Smooth muscle cell (in vitro differentiated cells): Measurements from ENCODE around the gene PSD. TPM values are rescaled to one million over a fixed set of nuclear protein-coding genes. Genes with fewer than 3 reads are reported as not detected.
"Not testable (repeated sequence)": the region's sequence is repeated elsewhere in the genome, so short reads cannot be mapped to it uniquely, and the experiment has no call there.

Source experiments
- DNase-seq: peaks from one replicate; lab custom pipeline; 2025; ENCODE audit not compliant: unreplicated experiment; lab: John Stamatoyannopoulos, UW
- H2AFZ ChIP-seq: fragments of 200-600 bp; sonication (generic); 2 replicates; pipeline ENCODE4 v1.6.0; 2016; ENCODE audit warnings: antibody characterized with exemption, low read depth, mild to moderate bottlenecking
- H3F3A ChIP-seq: fragments of 200-600 bp; sonication (generic); 2 replicates; pipeline ENCODE4 v1.6.0; 2017; ENCODE audit warnings: antibody characterized with exemption, low read depth
- H3K27ac ChIP-seq: fragments of 200-600 bp; sonication (generic); 2 replicates; pipeline ENCODE4 v1.5.1; 2016; ENCODE audit warnings: low read depth, mild to moderate bottlenecking
- H3K27me3 ChIP-seq: fragments of 200-600 bp; sonication (generic); 2 replicates; pipeline ENCODE4 v1.6.1; 2016; ENCODE audit warnings: low read depth, mild to moderate bottlenecking
- H3K36me3 ChIP-seq: fragments of 200-600 bp; sonication (generic); 2 replicates; pipeline ENCODE4 v1.5.1; 2016; ENCODE audit warnings: low read depth
- H3K4me1 ChIP-seq: fragments of 200-600 bp; sonication (generic); 2 replicates; pipeline ENCODE4 v1.5.1; 2016; ENCODE audit warnings: low read depth
- H3K4me2 ChIP-seq: fragments of 200-600 bp; sonication (generic); 2 replicates; pipeline ENCODE4 v1.6.0; 2016; ENCODE audit warnings: mild to moderate bottlenecking
- H3K4me3 ChIP-seq: fragments of 200-600 bp; sonication (generic); 2 replicates; pipeline ENCODE4 v1.5.1; 2016; ENCODE audit warnings: mild to moderate bottlenecking
- H3K79me2 ChIP-seq: fragments of 200-600 bp; sonication (generic); 2 replicates; pipeline ENCODE4 v1.6.0; 2016; ENCODE audit warnings: low read depth, mild to moderate bottlenecking
- H3K9ac ChIP-seq: fragments of 200-600 bp; sonication (generic); 2 replicates; pipeline ENCODE4 v1.6.0; 2016; ENCODE audit warnings: low read depth
- H3K9me3 ChIP-seq: fragments of 200-600 bp; sonication (generic); replicated peaks from 2 replicates; pipeline ENCODE4 v1.5.1; 2016; ENCODE audit warnings: low read depth
- H4K20me1 ChIP-seq: fragments of 200-600 bp; sonication (generic); 2 replicates; pipeline ENCODE4 v1.6.0; 2016; ENCODE audit warnings: low read depth
- WGBS: methylation state at CpG from one replicate; pipeline ENCODE4 v1.1.7; 2016; ENCODE audit warnings: low lambda C conversion rate; 5-methylcytosine and 5-hydroxymethylcytosine counted together
- polyA plus RNA-seq: library from polyadenylated mRNA; unstranded; fragments of >200 nt; fragmentation: Nextera tagmentation; extraction: Ambion mirVana; gene quantifications from 2 replicates; pipeline ENCODE4 v1.2.1, GENCODE V29; 2016
- total RNA-seq: library from RNA; depleted of rRNA; stranded (reverse); fragments of >200 nt; gene quantifications from 2 replicates; pipeline ENCODE4 v1.2.3, GENCODE V29; 2014
- TF ChIP-seq, protein P1 (sequence below): fragments of 200-600 bp; sonication (generic); IDR thresholded peaks from 2 replicates; pipeline ENCODE4 v1.5.1; 2017; ENCODE audit warnings: borderline replicate concordance, mild to moderate bottlenecking, antibody characterized with exemption; ENCODE audit not compliant: insufficient read depth, poor library complexity, severe bottlenecking

The PSD gene
- total and polyA plus RNA-seq, 2 experiments from 2014 or later: 4.1 to 31.6 TPM

DNA sequence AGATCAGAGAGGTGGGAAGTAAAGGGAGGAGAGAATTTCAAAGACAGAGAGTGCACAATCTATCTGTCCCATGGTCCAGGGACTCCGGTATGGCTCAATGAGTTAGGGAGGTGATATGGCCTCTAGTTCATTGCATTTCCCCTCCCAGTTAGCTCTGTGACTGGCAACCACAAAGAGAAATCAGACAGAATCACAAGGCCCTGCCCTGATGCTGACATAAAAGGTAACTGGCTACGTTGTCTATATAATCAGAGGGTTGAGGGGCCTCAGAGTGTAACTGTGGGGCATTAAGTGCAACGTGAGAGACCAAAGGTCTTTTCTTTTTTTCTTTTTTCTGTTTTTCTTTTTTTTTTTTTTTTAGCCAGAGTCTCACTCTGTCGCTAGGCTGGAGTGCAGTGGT lies 40.1 kb upstream of the PSD start:
- TF ChIP-seq, protein P1, sequence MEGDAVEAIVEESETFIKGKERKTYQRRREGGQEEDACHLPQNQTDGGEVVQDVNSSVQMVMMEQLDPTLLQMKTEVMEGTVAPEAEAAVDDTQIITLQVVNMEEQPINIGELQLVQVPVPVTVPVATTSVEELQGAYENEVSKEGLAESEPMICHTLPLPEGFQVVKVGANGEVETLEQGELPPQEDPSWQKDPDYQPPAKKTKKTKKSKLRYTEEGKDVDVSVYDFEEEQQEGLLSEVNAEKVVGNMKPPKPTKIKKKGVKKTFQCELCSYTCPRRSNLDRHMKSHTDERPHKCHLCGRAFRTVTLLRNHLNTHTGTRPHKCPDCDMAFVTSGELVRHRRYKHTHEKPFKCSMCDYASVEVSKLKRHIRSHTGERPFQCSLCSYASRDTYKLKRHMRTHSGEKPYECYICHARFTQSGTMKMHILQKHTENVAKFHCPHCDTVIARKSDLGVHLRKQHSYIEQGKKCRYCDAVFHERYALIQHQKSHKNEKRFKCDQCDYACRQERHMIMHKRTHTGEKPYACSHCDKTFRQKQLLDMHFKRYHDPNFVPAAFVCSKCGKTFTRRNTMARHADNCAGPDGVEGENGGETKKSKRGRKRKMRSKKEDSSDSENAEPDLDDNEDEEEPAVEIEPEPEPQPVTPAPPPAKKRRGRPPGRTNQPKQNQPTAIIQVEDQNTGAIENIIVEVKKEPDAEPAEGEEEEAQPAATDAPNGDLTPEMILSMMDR: no peak
- WGBS: 88% methylated on average over 4 of the region's 4 CpGs
- Histone ChIP-seq H3K27ac (no peak overlapping the region), H3K4me3 (no peak overlapping the region), H4K20me1 (peaks cover under 1% of the 10 kb centered on the region), H3F3A (peaks cover 14% of the 10 kb centered on the region), H3K27me3 (no peaks in the 10 kb centered on the region), H2AFZ (no peak overlapping the region), H3K9me3 (no peaks in the 10 kb centered on the region), H3K9ac (no peak overlapping the region), H3K4me2 (no peak overlapping the region), H3K79me2 (no peaks in the 10 kb centered on the region), H3K36me3 (no peaks in the 10 kb centered on the region), H3K4me1 (peaks cover 24% of the 10 kb centered on the region)
- DNase-seq: no peak

DNA sequence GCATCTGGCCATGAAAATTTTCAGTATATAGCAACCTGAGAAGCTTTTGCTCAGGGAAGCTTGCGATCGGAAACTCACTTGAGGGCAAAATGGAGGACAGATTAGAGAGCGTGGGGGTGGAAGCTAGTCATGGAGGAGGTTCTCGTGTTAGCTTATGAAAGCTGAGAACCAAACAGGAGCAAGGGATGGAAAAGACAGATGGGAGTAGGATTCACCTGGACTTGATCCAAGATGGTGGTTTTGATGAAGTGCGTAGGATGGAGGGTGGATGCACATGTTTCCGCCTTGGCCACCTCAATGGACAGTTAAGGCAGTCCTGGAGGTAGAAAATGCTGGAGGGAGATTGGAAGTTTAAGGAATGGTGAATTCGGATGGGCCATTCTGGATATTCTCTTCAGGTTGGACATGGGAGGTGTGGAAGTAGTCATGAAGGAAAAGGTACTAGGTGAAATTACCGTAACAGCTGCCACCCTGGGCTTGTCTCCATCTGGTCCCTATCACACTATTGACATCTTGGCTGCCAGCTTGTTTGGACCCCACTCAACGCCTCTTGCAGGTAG lies 39.1 kb upstream of the PSD start:
- H3K79me2 ChIP-seq: no peaks in the 10 kb centered on the region
- H3K4me3 ChIP-seq: no peak overlapping the region
- H3K4me1 ChIP-seq: peaks cover 30% of the 10 kb centered on the region
- no peak overlapping the region for H3K9ac ChIP-seq
- H3K27ac ChIP-seq: no peak overlapping the region
- no peak overlapping the region for H2AFZ ChIP-seq
- no peak for DNase-seq
- TF ChIP-seq, protein P1: no peak
- H3K9me3 ChIP-seq: no peaks in the 10 kb centered on the region
- H4K20me1 ChIP-seq: peaks cover 6% of the 10 kb centered on the region
- 95% methylated on average over 9 of the region's 9 CpGs for WGBS
- no peaks in the 10 kb centered on the region for H3K36me3 ChIP-seq
- H3F3A ChIP-seq: peaks cover 17% of the 10 kb centered on the region
- no peak overlapping the region for H3K4me2 ChIP-seq
- no peaks in the 10 kb centered on the region for H3K27me3 ChIP-seq

DNA sequence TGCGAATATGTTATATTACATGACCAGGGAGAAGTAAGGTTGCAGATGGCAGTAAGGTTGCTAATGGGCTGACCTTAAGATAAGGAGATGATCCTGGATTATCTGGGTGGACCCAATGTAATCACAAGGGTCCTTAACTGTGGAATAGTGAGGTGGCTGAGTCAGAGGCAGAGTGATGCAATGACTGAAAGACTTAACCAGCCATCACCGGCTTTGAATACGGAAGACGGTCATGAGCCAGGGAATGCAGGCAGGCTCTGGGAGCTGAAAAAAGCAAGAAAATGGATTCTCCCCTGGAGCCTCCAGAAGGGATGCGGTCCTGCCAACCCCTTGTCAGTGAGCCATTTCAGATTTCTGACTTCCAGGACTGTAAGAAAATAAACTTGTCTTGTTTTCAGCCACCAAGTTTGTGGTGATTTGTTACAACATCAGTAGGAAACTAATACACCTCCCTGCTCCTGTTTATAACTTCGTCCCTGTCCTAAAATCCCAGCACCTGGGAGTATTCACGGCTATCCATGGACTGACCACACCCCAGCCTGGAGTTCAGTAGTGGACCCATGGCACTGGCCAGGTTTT lies 37.4 kb upstream of the PSD start:
- Histone ChIP-seq H3K4me1 (peaks cover 21% of the 10 kb centered on the region), H3K27ac (peak overlapping the region; percentile 77), H3K36me3 (no peaks in the 10 kb centered on the region), H3K9ac (peak overlapping the region; percentile 44), H3K79me2 (no peaks in the 10 kb centered on the region), H3K9me3 (no peaks in the 10 kb centered on the region), H3K27me3 (no peaks in the 10 kb centered on the region), H4K20me1 (peaks cover 6% of the 10 kb centered on the region), H3K4me2 (peak overlapping the region; percentile 59), H2AFZ (no peak overlapping the region), H3K4me3 (no peak overlapping the region), H3F3A (peaks cover 25% of the 10 kb centered on the region)
- TF ChIP-seq, protein P1: no peak
- DNase-seq: no peak
- WGBS: 31% methylated on average over 7 of the region's 7 CpGs

DNA sequence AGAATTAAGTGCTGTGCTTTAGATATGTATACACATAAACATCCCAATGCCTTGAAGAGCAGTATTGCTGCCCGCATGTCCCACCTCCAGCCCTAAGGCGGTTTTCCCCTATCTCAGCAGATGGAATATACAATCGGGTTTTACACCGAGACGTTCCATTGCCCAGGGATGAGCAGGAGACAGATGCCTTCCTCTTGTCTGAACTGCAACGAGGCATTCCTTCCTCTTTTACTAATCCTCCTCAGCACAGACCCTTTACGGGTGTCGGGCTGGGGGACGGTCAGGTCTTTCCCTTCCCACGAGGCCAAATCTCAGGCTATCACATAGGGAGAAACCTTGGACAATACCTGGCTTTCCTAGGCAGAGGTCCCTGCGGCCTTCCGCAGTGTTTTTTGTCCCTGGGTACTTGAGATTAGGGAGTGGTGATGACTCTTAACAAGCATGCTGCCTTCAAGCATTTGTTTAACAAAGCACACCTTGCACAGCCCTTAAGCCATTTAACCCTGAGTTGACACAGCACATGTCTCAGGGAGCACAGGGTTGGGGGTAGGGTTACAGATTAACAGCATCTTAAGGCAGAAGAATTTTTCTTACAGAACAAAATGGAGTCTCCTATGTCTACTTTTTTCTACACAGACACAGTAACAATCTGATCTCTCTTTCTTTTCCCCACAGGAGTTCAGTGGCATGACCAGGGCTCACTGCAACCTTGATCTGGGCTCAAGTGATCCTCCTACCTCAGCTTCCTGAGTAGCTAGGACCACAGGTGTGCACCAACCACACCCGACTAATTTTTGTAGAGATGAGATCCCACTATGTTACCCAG lies 36.3 kb upstream of the PSD start:
- not testable (repeated sequence) for H3K9me3 ChIP-seq, H4K20me1 ChIP-seq, H3K9ac ChIP-seq, H2AFZ ChIP-seq, H3K36me3 ChIP-seq, DNase-seq, H3K27me3 ChIP-seq, H3K4me3 ChIP-seq, H3K79me2 ChIP-seq
- 25% methylated on average over 13 of the region's 13 CpGs for WGBS
- H3K4me1 ChIP-seq: peaks cover 21% of the 10 kb centered on the region
- H3K4me2 ChIP-seq: peak overlapping the region; percentile 59
- H3F3A ChIP-seq: peaks cover 25% of the 10 kb centered on the region
- peak overlapping the region; percentile 77 for H3K27ac ChIP-seq
